SU-DHL-6 (cell line): ENCODE data around the gene CNDP1.
A peak's percentile ranks its signal among the peaks of the same experiment; 100 is the strongest.

Experiments used
- H2AFZ ChIP-seq: fragments of 200-600 bp; sonication (generic); 2 replicates; pipeline ENCODE4 v1.6.1; 2014; ENCODE audit warnings: low read depth, mild to moderate bottlenecking, moderate library complexity, mixed read lengths, antibody characterized with exemption, low read length; ENCODE audit not compliant: severe bottlenecking
- H3F3A ChIP-seq: fragments of 200-600 bp; shearing (Covaris generic); 2 replicates; pipeline ENCODE4 v1.6.0; 2016; ENCODE audit warnings: antibody characterized with exemption, mild to moderate bottlenecking; ENCODE audit not compliant: insufficient read depth
- H3K27ac ChIP-seq: fragments of 200-600 bp; sonication (generic); 2 replicates; pipeline ENCODE4 v1.5.1; 2016; ENCODE audit warnings: low read depth, mild to moderate bottlenecking, low read length, moderate library complexity, mixed read lengths
- H3K27me3 ChIP-seq: fragments of 200-600 bp; sonication (generic), shearing (Covaris generic); 2 replicates; pipeline ENCODE4 v1.6.0; 2014; ENCODE audit warnings: mild to moderate bottlenecking, low read length
- H3K36me3 ChIP-seq: fragments of 200-600 bp; sonication (generic); 2 replicates; pipeline ENCODE4 v1.6.1; 2014; ENCODE audit warnings: mild to moderate bottlenecking, low read length, mixed read lengths
- H3K4me2 ChIP-seq: fragments of 300-600, 200-600 bp; shearing (Covaris generic), sonication (generic); 2 replicates; pipeline ENCODE4 v1.6.0; 2014; ENCODE audit warnings: low read length, low read depth, mild to moderate bottlenecking; ENCODE audit not compliant: poor library complexity, severe bottlenecking
- H3K4me3 ChIP-seq: fragments of 200-600 bp; sonication (generic); 2 replicates; pipeline ENCODE4 v1.5.1; 2014; ENCODE audit warnings: antibody characterized with exemption, low read length, mild to moderate bottlenecking, mixed read lengths; ENCODE audit not compliant: insufficient read depth, poor library complexity, severe bottlenecking
- H3K79me2 ChIP-seq: fragments of 200-600 bp; sonication (generic); 2 replicates; pipeline ENCODE4 v1.6.1; 2014; ENCODE audit warnings: mild to moderate bottlenecking, low read length, moderate library complexity; ENCODE audit not compliant: insufficient read depth
- H3K9ac ChIP-seq: fragments of 200-600 bp; sonication (generic); 2 replicates; pipeline ENCODE4 v1.7.0; 2014; ENCODE audit warnings: mild to moderate bottlenecking, low read length
- H3K9me2 ChIP-seq: fragments of 200-600 bp; sonication (generic); replicated peaks from 2 replicates; pipeline ENCODE4 v1.6.1; 2014; ENCODE audit warnings: low read length; ENCODE audit not compliant: insufficient read depth
- H3K9me3 ChIP-seq: fragments of 200-600 bp; sonication (generic); 2 replicates; pipeline ENCODE4 v1.6.1; 2014; ENCODE audit warnings: low read length, mixed read lengths; ENCODE audit not compliant: insufficient read depth
- H4K20me1 ChIP-seq: fragments of 200-600 bp; sonication (generic); 2 replicates; pipeline ENCODE4 v1.6.1; 2014; ENCODE audit warnings: low read depth, mild to moderate bottlenecking, antibody characterized with exemption, low read length, moderate library complexity, mixed read lengths
- CTCF ChIP-seq: fragments of 200-600 bp; sonication (generic); IDR thresholded peaks from one replicate; pipeline ENCODE4 v1.5.1; 2017; ENCODE audit warnings: antibody characterized with exemption, mild to moderate bottlenecking, low read length, moderate library complexity; ENCODE audit not compliant: insufficient read depth, poor library complexity, severe bottlenecking
- EZH2phosphoT487 ChIP-seq: fragments of 200-600 bp; sonication (generic), shearing (Covaris generic); conservative IDR thresholded peaks from 2 replicates; pipeline ENCODE4 v1.6.1; 2018; ENCODE audit warnings: mild to moderate bottlenecking, antibody characterized with exemption, low read length, moderate library complexity, mixed read lengths

The CNDP1 gene

GRCh38 chr18:74598350-74599001, 64.2 kb downstream of the CNDP1 start:
- Histone ChIP-seq H3K9ac (peak overlapping the region; percentile 82), H3K79me2 (peaks cover 70% of the 10 kb centered on the region), H2AFZ (peak overlapping the region; percentile 91), H3K4me3 (peak overlapping the region; percentile 88), H3K27me3 (no peaks in the 10 kb centered on the region), H3K36me3 (no peaks in the 10 kb centered on the region), H3K4me2 (peak overlapping the region; percentile 84), H3F3A (0 out of 2 replicates have a peak, but pooled peaks cover 6% of the 10 kb centered on the region), H3K27ac (peak overlapping the region; percentile 91), H3K9me2 (no peaks in the 10 kb centered on the region), H4K20me1 (no peaks in the 10 kb centered on the region), H3K9me3 (no peaks in the 10 kb centered on the region)
- no peak for TF ChIP-seq CTCF
- no peak for TF ChIP-seq EZH2phosphoT487

DNA sequence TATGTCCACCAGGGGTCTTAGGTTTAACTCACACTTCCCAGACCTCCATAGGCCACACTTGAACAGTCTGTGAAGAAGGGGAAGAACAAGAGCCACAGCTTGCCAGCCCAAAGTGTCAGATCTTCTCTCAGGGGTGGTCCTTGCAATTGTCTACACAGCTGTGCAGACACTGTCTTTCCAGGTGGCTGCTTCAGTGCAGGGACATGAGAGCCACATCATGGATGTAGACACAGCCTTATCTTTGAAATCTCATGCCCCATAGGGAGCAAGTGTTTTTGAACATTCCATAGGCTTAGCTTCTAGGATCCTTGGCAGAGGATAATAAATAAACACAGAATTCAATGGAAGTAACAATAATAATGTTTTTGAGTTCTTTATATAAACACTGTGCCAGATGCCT, 70.1 kb downstream of the CNDP1 start:
- no peak overlapping the region for H2AFZ ChIP-seq
- TF ChIP-seq CTCF: no peak
- TF ChIP-seq EZH2phosphoT487: no peak

DNA sequence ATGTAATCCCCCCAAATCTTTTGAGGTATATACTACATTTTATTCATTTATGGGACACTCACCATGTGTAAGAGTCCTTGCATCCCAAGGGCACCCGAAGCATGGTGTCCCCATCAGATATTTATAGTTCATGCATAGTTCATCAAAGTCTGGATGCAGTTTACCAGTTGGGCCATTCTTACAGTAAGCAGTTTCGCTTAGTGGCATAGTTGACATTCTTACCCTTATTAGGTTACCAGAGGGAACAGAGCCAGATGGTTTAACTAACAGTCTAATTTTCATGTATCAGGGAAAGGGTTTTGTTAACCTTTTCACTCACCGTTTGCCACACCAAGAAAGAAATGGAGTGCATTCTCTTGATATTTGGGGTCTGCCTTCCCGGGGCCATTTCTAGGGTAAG, 70.5 kb downstream of the CNDP1 start:
- no peak overlapping the region for H2AFZ ChIP-seq
- no peak overlapping the region for H3K4me2 ChIP-seq
- H3K4me3 ChIP-seq: no peak overlapping the region
- TF ChIP-seq CTCF (no peak), EZH2phosphoT487 (no peak)
- H3K9me2 ChIP-seq: no peaks in the 10 kb centered on the region
- H3K9ac ChIP-seq: no peak overlapping the region
- H4K20me1 ChIP-seq: peaks cover 11% of the 10 kb centered on the region; the same call in 1 of the 2 replicates
- no peaks in the 10 kb centered on the region for H3K27me3 ChIP-seq
- no peak overlapping the region for H3K27ac ChIP-seq
- no peaks in the 10 kb centered on the region for H3K36me3 ChIP-seq
- H3K9me3 ChIP-seq: no peaks in the 10 kb centered on the region
- H3F3A ChIP-seq: no peaks in the 10 kb centered on the region
- H3K79me2 ChIP-seq: peaks cover 98% of the 10 kb centered on the region

More for the DNA sequence above, 70.1 kb downstream of the CNDP1 start:
- Histone ChIP-seq H3K4me2 (no peak overlapping the region), H3F3A (no peaks in the 10 kb centered on the region), H4K20me1 (peaks cover 11% of the 10 kb centered on the region; the same call in 1 of the 2 replicates), H3K36me3 (no peaks in the 10 kb centered on the region), H3K9me3 (no peaks in the 10 kb centered on the region), H3K9ac (no peak overlapping the region), H3K4me3 (no peak overlapping the region), H3K9me2 (no peaks in the 10 kb centered on the region), H3K27ac (no peak overlapping the region), H3K27me3 (no peaks in the 10 kb centered on the region), H3K79me2 (peaks cover 98% of the 10 kb centered on the region)
